AG09309 (cell line): ENCODE results near the gene ACBD3.
A peak's percentile ranks its signal among the peaks of the same experiment; 100 is the strongest.

Experiments
- DNase-seq: peaks from one replicate; pipeline ENCODE4 v3.0.0-alpha.2; 2010; ENCODE audit warnings: low read depth
- H3K4me3 ChIP-seq: 2 replicates; pipeline ENCODE4 v1.5.1; 2011; ENCODE audit warnings: mild to moderate bottlenecking, low read depth, low read length, moderate library complexity; ENCODE audit not compliant: control insufficient read depth
- CTCF ChIP-seq: IDR thresholded peaks from 2 replicates; pipeline ENCODE4 v1.5.1; 2011; ENCODE audit warnings: mild to moderate bottlenecking, low read depth, low read length, inconsistent platforms; ENCODE audit not compliant: insufficient read depth, control insufficient read depth; ENCODE audit errors: missing control alignments

Gene ACBD3

GRCh38 chr1:226129230-226129629, 57.3 kb downstream of the ACBD3 start:
- TF ChIP-seq CTCF = no peak
- DNase-seq = no peak
- no peak overlapping the region for H3K4me3 ChIP-seq

GRCh38 chr1:226128487-226129075, 58.0 kb downstream of the ACBD3 start:
- DNase-seq = no peak
- no peak overlapping the region for H3K4me3 ChIP-seq
- no peak for TF ChIP-seq CTCF

- no peak overlapping the region for H3K4me3 ChIP-seq
- no peak for TF ChIP-seq CTCF
- no peak for DNase-seq
Observed at GRCh38 chr1:226126824-226127569, 59.5 kb downstream of the ACBD3 start.

- no peak for TF ChIP-seq CTCF
- DNase-seq = no peak
- no peak overlapping the region for H3K4me3 ChIP-seq
Observed at GRCh38 chr1:226125831-226126230, 60.7 kb downstream of the ACBD3 start.

- H3K4me3 ChIP-seq = no peak overlapping the region
- TF ChIP-seq CTCF = peak; percentile 96
- DNase-seq = no peak
Observed at GRCh38 chr1:226125097-226125630, 61.4 kb downstream of the ACBD3 start.

GRCh38 chr1:226123591-226124471, 62.7 kb downstream of the ACBD3 start:
- TF ChIP-seq CTCF = no peak
- no peak for DNase-seq
- H3K4me3 ChIP-seq = no peak overlapping the region
